Fibroblast of lung (primary cell): ENCODE measurements around the gene PCDHGA4. TPM values are rescaled to one million over a fixed set of nuclear protein-coding genes. Genes with fewer than 3 reads are reported as not detected.
A peak's percentile ranks its signal among the peaks of the same experiment; 100 is the strongest.
"Not testable (repeated sequence)": the region's sequence is repeated elsewhere in the genome, so short reads cannot be mapped to it uniquely, and the experiment has no call there.

Source experiments
- DNase-seq, 2 donors: peaks; one replicate each; pipeline versions ENCODE4 v3.0.0 to v3.0.0-alpha.2; 2010; ENCODE audit warnings: low read depth in 2 of 2
- H2AFZ ChIP-seq: 2 replicates; pipeline ENCODE4 v1.5.1; 2012; ENCODE audit warnings: low read length, control low read depth, inconsistent platforms
- H3K27ac ChIP-seq: 2 replicates; pipeline ENCODE4 v1.5.1; 2011; ENCODE audit warnings: low read length, control low read depth; ENCODE audit not compliant: insufficient read depth
- H3K27me3 ChIP-seq: 2 replicates; pipeline ENCODE4 v1.5.1; 2011; ENCODE audit warnings: mild to moderate bottlenecking, low read length; ENCODE audit not compliant: control insufficient read depth, insufficient read depth
- H3K36me3 ChIP-seq: 2 replicates; pipeline ENCODE4 v1.5.1; 2011; ENCODE audit warnings: low read length; ENCODE audit not compliant: control insufficient read depth, insufficient read depth
- H3K4me1 ChIP-seq: 2 replicates; pipeline ENCODE4 v1.5.1; 2011; ENCODE audit warnings: low read length; ENCODE audit not compliant: control insufficient read depth, insufficient read depth; ENCODE audit errors: extremely low read depth
- H3K4me2 ChIP-seq: 2 replicates; pipeline ENCODE4 v1.5.1; 2011; ENCODE audit warnings: low read length, control low read depth; ENCODE audit not compliant: insufficient read depth; ENCODE audit errors: extremely low read depth
- H3K4me3 ChIP-seq, 4 experiments: fragments of 200-600 bp in 1 of 4; sonication (generic) in 1 of 4; replicated peaks in 1 of 4; 2 replicates each; pipeline ENCODE4 v1.5.1; 2011 to 2016; ENCODE audit warnings: low read length in 4 of 4, low read depth in 3 of 4, mild to moderate bottlenecking in 3 of 4, control low read depth in 2 of 4, inconsistent platforms in 1 of 4, mixed read lengths in 1 of 4; ENCODE audit not compliant: insufficient read depth in 1 of 4; ENCODE audit errors: control extremely low read depth in 1 of 4
- H3K79me2 ChIP-seq: 2 replicates; pipeline ENCODE4 v1.5.1; 2012; ENCODE audit warnings: mild to moderate bottlenecking, low read length, inconsistent platforms; ENCODE audit not compliant: control insufficient read depth, insufficient read depth
- H3K9ac ChIP-seq: 2 replicates; pipeline ENCODE4 v1.5.1; 2011; ENCODE audit warnings: mild to moderate bottlenecking, low read length, control low read depth; ENCODE audit not compliant: insufficient read depth
- H3K9me3 ChIP-seq: 2 replicates; pipeline ENCODE4 v1.5.1; 2012; ENCODE audit warnings: low read depth, low read length; ENCODE audit not compliant: control insufficient read depth, insufficient read depth
- H4K20me1 ChIP-seq: 2 replicates; pipeline ENCODE4 v1.5.1; 2011; ENCODE audit warnings: low read length; ENCODE audit not compliant: control insufficient read depth, insufficient read depth; ENCODE audit errors: extremely low read depth
- CTCF ChIP-seq, 2 donors: IDR thresholded peaks in 1 of 2; conservative IDR thresholded peaks in 1 of 2; 1 replicate in 1 of 2; 2 replicates in 1 of 2; pipeline ENCODE4 v1.5.1; 2011 to 2012; ENCODE audit warnings: low read length in 2 of 2, control low read depth in 1 of 2, inconsistent platforms in 1 of 2, low read depth in 1 of 2, mild to moderate bottlenecking in 1 of 2
- EZH2 ChIP-seq: IDR thresholded peaks from 2 replicates; pipeline ENCODE4 v1.5.1; 2012; ENCODE audit warnings: low read length, control low read depth, mild to moderate bottlenecking; ENCODE audit errors: missing control alignments
- polyA plus RNA-seq, 2 donors: library from polyadenylated mRNA; depleted of rRNA in 1 of 2; stranded (reverse) in 1 of 2; unstranded in 1 of 2; fragments of >200 nt; gene quantifications; 2 replicates each; pipeline ENCODE4 v1.2.1, GENCODE V29; 2011 to 2012; ENCODE audit warnings: missing spikeins in 1 of 2
- total RNA-seq: library from RNA; depleted of rRNA; stranded (reverse); fragments of >200 nt; gene quantifications from 2 replicates; pipeline ENCODE4 v1.2.1, GENCODE V29; 2014

Gene PCDHGA4
- total and polyA plus RNA-seq, 2 donors (not counting 1 experiment from before 2014, with no cell fraction given), result 6.4 to 7.6 TPM

- TF ChIP-seq CTCF (conservative IDR thresholded peaks at IDR 0.05 in 1 of 2, IDR thresholded peaks at IDR 0.05 in 1 of 2; ENCODE audit: low read depth in 1 of 2, low read length in 2 of 2) (peak; percentile 45 to 56), EZH2 (no peak)
- Histone ChIP-seq H3K4me3 (peak within 1 kb of the TSS; percentile 7 to 57 (median 42)), H3K9ac (no peak within 1 kb of the TSS), H3K4me1 (no peaks in the 10 kb centered on the region), H4K20me1 (no peaks in the 10 kb centered on the region), H3K36me3 (no peaks in the 10 kb centered on the region), H2AFZ (peak within 1 kb of the TSS; percentile 50), H3K27ac (no peak within 1 kb of the TSS), H3K27me3 (no peaks in the 10 kb centered on the region), H3K9me3 (no peaks in the 10 kb centered on the region), H3K4me2 (peak within 1 kb of the TSS; percentile 53), H3K79me2 (no peaks in the 10 kb centered on the region)
- DNase-seq, result peak; percentile 40 to 67
Measured at GRCh38 chr5:141330299-141331080, 24.3 kb upstream of the PCDHGA4 start, which contains the start of gene PCDHGA1. TSS of gene PCDHGA1 (plus strand) at chr5:141330514.

- H3K4me2 ChIP-seq, H3K79me2 ChIP-seq, H3K4me3 ChIP-seq, H3K9ac ChIP-seq, H3K36me3 ChIP-seq, H3K9me3 ChIP-seq, H3K27me3 ChIP-seq, H4K20me1 ChIP-seq, H2AFZ ChIP-seq, DNase-seq, H3K27ac ChIP-seq, H3K4me1 ChIP-seq: not testable (repeated sequence)
Measured at GRCh38 chr5:141332571-141332970, 22.2 kb upstream of the PCDHGA4 start.

- peak within 1 kb of the TSS; percentile 30 for H3K9ac ChIP-seq
- DNase-seq, result peak; percentile 48 to 65
Measured at GRCh38 chr5:141338538-141339306, 16.1 kb upstream of the PCDHGA4 start, which contains the start of gene PCDHGA2. TSS of gene PCDHGA2 (plus strand) at chr5:141338760.

GRCh38 chr5:141340781-141341354 is 14.0 kb upstream of the PCDHGA4 start:
- peaks cover 11% of the 10 kb centered on the region for H3K27me3 ChIP-seq
- H3K36me3 ChIP-seq, H2AFZ ChIP-seq, H3K9ac ChIP-seq, H3K4me3 ChIP-seq, H3K79me2 ChIP-seq, H3K4me1 ChIP-seq, H3K27ac ChIP-seq, H3K4me2 ChIP-seq, H4K20me1 ChIP-seq, H3K9me3 ChIP-seq, DNase-seq: not testable (repeated sequence)

More at GRCh38 chr5:141338538-141339306, 16.1 kb upstream of the PCDHGA4 start, which contains the start of gene PCDHGA2:
- Histone ChIP-seq H3K4me1 (no peaks in the 10 kb centered on the region), H3K27ac (no peak within 1 kb of the TSS), H3K36me3 (no peaks in the 10 kb centered on the region), H3K27me3 (peaks cover 5% of the 10 kb centered on the region), H4K20me1 (no peaks in the 10 kb centered on the region), H2AFZ (peak within 1 kb of the TSS; percentile 73), H3K4me3 (peak within 1 kb of the TSS; percentile 30 to 57 (median 52)), H3K4me2 (peak within 1 kb of the TSS; percentile 59), H3K9me3 (peaks cover 2% of the 10 kb centered on the region), H3K79me2 (no peaks in the 10 kb centered on the region)
- TF ChIP-seq CTCF (conservative IDR thresholded peaks at IDR 0.05 in 1 of 2, IDR thresholded peaks at IDR 0.05 in 1 of 2; ENCODE audit: low read depth in 1 of 2, low read length in 2 of 2) (peak; percentile 56 to 64), EZH2 (no peak)
